Measurements from ENCODE around the gene FAM193A.

The FAM193A gene

DNA sequence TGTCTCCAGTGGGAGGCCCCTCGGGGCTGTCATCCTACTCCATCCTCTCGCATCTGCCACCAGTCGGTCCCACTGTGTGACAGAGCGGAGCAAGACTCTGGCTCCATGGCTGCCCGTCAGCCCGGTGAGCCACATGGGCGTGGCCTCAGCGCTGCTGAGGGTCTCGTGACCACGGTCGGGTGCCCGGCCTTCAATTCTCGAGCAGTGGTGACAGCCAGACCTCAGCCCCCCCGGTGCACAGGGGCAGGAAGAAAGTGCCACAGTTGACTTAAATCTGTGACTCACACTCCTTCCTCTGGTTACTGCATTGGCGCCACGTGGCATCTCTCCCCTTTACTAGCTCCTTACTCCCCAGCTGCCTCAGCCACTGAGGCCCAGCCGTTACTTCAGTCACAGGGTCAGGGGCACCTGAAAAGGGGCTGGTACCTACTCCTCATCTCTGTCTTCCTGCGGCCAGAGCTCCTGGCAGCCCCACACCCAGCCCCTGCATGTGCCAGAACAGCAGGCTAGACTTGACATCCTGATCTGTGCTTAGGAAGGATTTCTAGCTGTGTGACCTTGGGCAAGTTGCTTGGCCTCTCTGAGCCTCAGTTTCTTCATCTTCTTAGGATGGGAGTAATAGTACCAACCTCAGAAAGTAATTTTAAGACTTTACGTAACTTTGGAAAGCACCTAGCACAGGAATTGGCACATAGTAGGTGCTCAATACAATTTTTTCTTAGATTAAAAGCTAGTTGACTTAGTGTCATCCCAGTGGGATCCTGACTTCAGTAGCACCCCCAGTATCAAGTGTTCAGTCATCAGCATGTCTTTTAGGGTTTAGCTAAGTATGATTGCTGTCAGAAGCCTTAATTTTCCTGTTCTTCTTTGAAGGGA lies 153.6 kb downstream of the FAM193A start:
- H3K27ac ChIP-seq, result no peak overlapping the region
- H3K4me1 ChIP-seq (ENCODE audit: control insufficient read depth in 1 of 2, insufficient read depth in 1 of 2, low read depth in 1 of 2, low read length in 1 of 2), result no peaks in the 10 kb centered on the region
- no peak overlapping the region for H3K4me3 ChIP-seq (ENCODE audit: low read depth in 1 of 2, low read length in 1 of 2)
- TF ChIP-seq, protein P1, sequence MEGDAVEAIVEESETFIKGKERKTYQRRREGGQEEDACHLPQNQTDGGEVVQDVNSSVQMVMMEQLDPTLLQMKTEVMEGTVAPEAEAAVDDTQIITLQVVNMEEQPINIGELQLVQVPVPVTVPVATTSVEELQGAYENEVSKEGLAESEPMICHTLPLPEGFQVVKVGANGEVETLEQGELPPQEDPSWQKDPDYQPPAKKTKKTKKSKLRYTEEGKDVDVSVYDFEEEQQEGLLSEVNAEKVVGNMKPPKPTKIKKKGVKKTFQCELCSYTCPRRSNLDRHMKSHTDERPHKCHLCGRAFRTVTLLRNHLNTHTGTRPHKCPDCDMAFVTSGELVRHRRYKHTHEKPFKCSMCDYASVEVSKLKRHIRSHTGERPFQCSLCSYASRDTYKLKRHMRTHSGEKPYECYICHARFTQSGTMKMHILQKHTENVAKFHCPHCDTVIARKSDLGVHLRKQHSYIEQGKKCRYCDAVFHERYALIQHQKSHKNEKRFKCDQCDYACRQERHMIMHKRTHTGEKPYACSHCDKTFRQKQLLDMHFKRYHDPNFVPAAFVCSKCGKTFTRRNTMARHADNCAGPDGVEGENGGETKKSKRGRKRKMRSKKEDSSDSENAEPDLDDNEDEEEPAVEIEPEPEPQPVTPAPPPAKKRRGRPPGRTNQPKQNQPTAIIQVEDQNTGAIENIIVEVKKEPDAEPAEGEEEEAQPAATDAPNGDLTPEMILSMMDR (IDR thresholded peaks at IDR 0.05), result no peak
- no peaks in the 10 kb centered on the region for H3K9me3 ChIP-seq
- H3K27me3 ChIP-seq, result no peaks in the 10 kb centered on the region
- H3K36me3 ChIP-seq, result peaks cover 95% of the 10 kb centered on the region

DNA sequence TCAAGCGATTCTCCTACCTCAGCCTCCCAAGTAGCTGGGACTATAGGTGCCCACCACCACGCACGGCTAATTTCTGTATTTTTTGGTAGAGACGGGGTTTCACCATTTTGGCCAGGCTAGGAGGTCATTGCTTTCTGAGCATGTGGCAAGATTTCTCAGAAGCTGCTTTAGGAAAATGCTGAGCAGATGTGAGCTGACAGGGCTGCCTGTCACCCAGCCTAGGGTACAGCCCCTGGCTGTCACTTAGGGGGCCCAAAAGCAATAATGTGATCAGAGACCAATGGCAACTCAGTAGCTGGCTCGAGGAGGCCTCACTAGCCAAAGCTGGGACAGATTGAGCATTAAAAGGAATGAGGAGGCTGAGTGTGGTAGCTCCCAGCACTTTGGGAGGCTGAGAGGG lies 154.9 kb downstream of the FAM193A start:
- no peak overlapping the region for H3K27ac ChIP-seq

DNA sequence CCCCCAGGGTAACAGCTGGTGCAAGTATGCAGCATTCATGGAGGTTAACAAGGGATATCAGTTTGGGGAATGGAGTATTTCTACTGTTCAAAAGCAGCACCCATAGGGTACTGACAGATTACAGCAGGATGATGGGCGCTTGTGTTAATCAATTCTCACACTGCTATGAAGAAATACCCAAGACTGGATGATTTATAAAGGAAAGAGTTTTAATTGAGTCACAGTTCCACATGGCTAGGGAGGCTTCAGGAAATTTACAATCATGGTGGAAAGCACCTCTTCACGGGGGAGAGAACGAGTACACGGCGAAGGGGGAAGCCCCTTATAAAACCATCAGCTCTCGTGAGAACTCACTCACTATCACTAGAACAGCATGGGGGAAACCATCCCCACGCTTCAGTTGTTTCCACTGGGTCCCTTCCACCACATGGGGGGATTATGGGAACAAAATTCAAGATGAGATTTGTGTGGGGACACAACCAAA lies 155.5 kb downstream of the FAM193A start:
- Histone ChIP-seq H3K27me3 (no peaks in the 10 kb centered on the region), H3K27ac (no peak overlapping the region), H3K9me3 (no peaks in the 10 kb centered on the region), H3K4me1 (ENCODE audit: control insufficient read depth in 1 of 2, insufficient read depth in 1 of 2, low read depth in 1 of 2, low read length in 1 of 2) (no peaks in the 10 kb centered on the region), H3K36me3 (peaks cover 98% of the 10 kb centered on the region), H3K4me3 (ENCODE audit: low read depth in 1 of 2, low read length in 1 of 2) (no peak overlapping the region)
- TF ChIP-seq, protein P1 (IDR thresholded peaks at IDR 0.05), result no peak

More for the DNA sequence above, 154.9 kb downstream of the FAM193A start:
- Histone ChIP-seq H3K9me3 (no peaks in the 10 kb centered on the region), H3K4me1 (ENCODE audit: control insufficient read depth in 1 of 2, insufficient read depth in 1 of 2, low read depth in 1 of 2, low read length in 1 of 2) (no peaks in the 10 kb centered on the region), H3K4me3 (ENCODE audit: low read depth in 1 of 2, low read length in 1 of 2) (no peak overlapping the region), H3K36me3 (peaks cover 98% of the 10 kb centered on the region), H3K27me3 (no peaks in the 10 kb centered on the region)
- TF ChIP-seq, protein P1 (IDR thresholded peaks at IDR 0.05), result no peak

DNA sequence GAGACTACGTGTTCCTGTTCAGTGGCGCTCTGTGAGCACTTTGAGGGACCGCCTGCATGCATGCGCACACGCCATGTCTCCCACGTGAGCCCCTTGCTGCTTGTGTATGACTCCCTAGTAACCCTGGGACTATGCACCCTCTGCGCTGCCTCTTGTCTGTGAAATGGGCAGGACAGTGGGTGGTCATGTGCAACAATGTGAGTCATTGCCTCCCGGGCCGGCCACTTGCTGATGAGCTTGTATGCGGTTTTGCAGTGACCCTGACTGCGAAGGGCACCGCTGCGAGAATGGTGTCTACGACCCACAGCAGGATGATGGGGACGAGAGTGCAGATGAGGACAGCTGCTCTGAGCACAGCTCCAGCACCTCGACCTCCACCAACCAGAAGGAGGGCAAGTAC lies 158.2 kb downstream of the FAM193A start:
- TF ChIP-seq, protein P1 (IDR thresholded peaks at IDR 0.05), result no peak
- H3K36me3 ChIP-seq, result peaks cover 98% of the 10 kb centered on the region
- no peak overlapping the region for H3K4me3 ChIP-seq (ENCODE audit: low read depth in 1 of 2, low read length in 1 of 2)
- no peaks in the 10 kb centered on the region for H3K4me1 ChIP-seq (ENCODE audit: control insufficient read depth in 1 of 2, insufficient read depth in 1 of 2, low read depth in 1 of 2, low read length in 1 of 2)
- H3K27me3 ChIP-seq, result no peaks in the 10 kb centered on the region
- no peaks in the 10 kb centered on the region for H3K9me3 ChIP-seq
- no peak overlapping the region for H3K27ac ChIP-seq

DNA sequence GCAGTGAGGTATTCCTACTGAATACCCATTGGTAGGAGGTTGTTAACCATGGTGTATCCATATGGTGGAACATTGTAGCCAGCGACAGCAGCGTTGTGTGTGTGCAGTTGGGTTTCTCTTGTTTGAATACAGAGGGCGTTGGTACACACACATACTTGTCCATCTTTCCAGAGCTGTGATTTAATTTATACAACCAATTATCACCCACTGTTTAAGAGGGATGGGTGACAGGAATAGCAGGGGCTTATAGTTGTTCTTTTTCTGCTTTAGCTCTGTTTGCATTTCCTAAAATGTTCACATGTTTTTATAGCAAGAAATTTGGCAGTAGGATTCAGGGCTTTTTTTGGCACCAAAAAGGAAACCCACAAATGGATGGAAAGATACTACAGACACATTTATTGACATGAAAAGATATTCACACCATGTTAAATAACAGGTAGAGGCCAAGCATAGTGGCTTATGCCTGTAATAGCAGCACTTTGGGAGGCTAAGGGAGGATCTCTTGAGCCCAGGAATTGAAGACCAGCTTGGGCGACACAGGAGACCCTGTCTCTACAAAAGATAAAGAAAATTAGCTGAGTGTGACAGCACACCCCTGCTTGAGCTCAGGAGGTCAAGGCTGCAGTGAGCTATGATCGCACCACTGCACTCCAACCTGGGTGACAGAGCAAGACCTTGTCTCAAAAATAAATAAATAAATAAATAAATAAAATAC lies 159.1 kb downstream of the FAM193A start:
- Histone ChIP-seq H3K27me3 (no peaks in the 10 kb centered on the region), H3K4me3 (ENCODE audit: low read depth in 1 of 2, low read length in 1 of 2) (no peak overlapping the region), H3K36me3 (peaks cover 98% of the 10 kb centered on the region), H3K9me3 (no peaks in the 10 kb centered on the region), H3K4me1 (ENCODE audit: control insufficient read depth in 1 of 2, insufficient read depth in 1 of 2, low read depth in 1 of 2, low read length in 1 of 2) (no peaks in the 10 kb centered on the region), H3K27ac (no peak overlapping the region)
- TF ChIP-seq, protein P1 (IDR thresholded peaks at IDR 0.05), result no peak

Data from neutrophil (primary cell).